ENCODE measurements around the gene STXBP6. TPM values are rescaled to one million over a fixed set of nuclear protein-coding genes. Genes with fewer than 3 reads are reported as not detected.

Gene STXBP6
- total and polyA plus RNA-seq, 2 of the 13 experiments (the other 11 are each of a cell fraction or from before 2014, with no cell fraction given): 35.3 to 42.8 TPM

GRCh38 chr14:24863968-24864684 lies 185.8 kb downstream of the STXBP6 start:
- POLR2A ChIA-PET: no interaction called here
- intact Hi-C loops (cut with micrococcal nuclease; ENCODE audit: unreplicated experiment): no loop called here
- DNase-seq (ENCODE audit: low spot score) (no peak), FAIRE-seq (no peak), ATAC-seq (no peak)
- H3K27ac ChIP-seq (ENCODE audit: extremely low read length, insufficient read depth, low read length): no peak overlapping the region
- no peaks in the 10 kb centered on the region for H3K9me3 ChIP-seq (ENCODE audit: low read length)
- H3K27me3 ChIP-seq (ENCODE audit: control insufficient read depth in 1 of 2, insufficient read depth in 2 of 2, low read length in 2 of 2): no peaks in the 10 kb centered on the region
- no peak overlapping the region for H2AFZ ChIP-seq (ENCODE audit: low read length)
- H4K20me1 ChIP-seq (ENCODE audit: insufficient read depth, low read length): no peaks in the 10 kb centered on the region
- BruUV-seq (replicated peaks): no TSS peak
- no peaks in the 10 kb centered on the region for H3K79me2 ChIP-seq (ENCODE audit: insufficient read depth, low read length)
- H3K9ac ChIP-seq (ENCODE audit: insufficient read depth, low read depth, low read length): no peak overlapping the region
- no peak overlapping the region for H3K4me2 ChIP-seq (ENCODE audit: low read depth, low read length)
- TF ChIP-seq ZMYM3 (CRISPR knock-in tag; IDR thresholded peaks at IDR 0.05): no peak
- no peak for TF ChIP-seq ISL2 (CRISPR knock-in tag; IDR thresholded peaks at IDR 0.05)
- no peak for TF ChIP-seq CENPX (CRISPR knock-in tag; IDR thresholded peaks at IDR 0.05)
- 0 out of 2 replicates have a peak, but pooled peaks have one; percentile 29 for TF ChIP-seq FOXO4 (CRISPR knock-in tag; conservative IDR thresholded peaks at IDR 0.05)
- TF ChIP-seq XBP1 (CRISPR knock-in tag; IDR thresholded peaks at IDR 0.05): no peak
- no peak for TF ChIP-seq NR2F1 (CRISPR knock-in tag; IDR thresholded peaks at IDR 0.05)
- no peak for TF ChIP-seq FOXK2 (IDR thresholded peaks at IDR 0.05)
- no peak for TF ChIP-seq ZNF891 (CRISPR knock-in tag; IDR thresholded peaks at IDR 0.05)
- no peaks in the 10 kb centered on the region for H3K36me3 ChIP-seq (replicated peaks in 1 of 2; ENCODE audit: control insufficient read depth in 1 of 2, insufficient read depth in 2 of 2, low read length in 2 of 2)
- WGBS (ENCODE audit: low lambda C conversion rate): 88% methylated on average over 7 of the region's 7 CpGs
- in situ Hi-C loops (cut with HindIII; ENCODE audit: extremely low pct_ligation_motif_present, low pct_unique_long_range_greater_than_20kb): no loop called here
- H3K4me3 ChIP-seq (replicated peaks in 1 of 3; ENCODE audit: insufficient read depth in 1 of 3, low read depth in 2 of 3, low read length in 3 of 3): no peak overlapping the region
- H3K4me1 ChIP-seq (ENCODE audit: insufficient read depth, low read length): peaks cover 9% of the 10 kb centered on the region
- CTCF ChIA-PET (ENCODE audit: low intra/inter-chr PET ratio, low total read pairs): no interaction called here

Measured in HepG2 (cell line).